Mesothelial cell of epicardium (in vitro differentiated cells): Measurements from ENCODE around the gene SLC41A3. TPM values are rescaled to one million over a fixed set of nuclear protein-coding genes. Genes with fewer than 3 reads are reported as not detected.

Experiments used
- DNase-seq, 2 experiments: peaks; one replicate each; pipeline ENCODE4 v3.0.0; 2021; ENCODE audit warnings: low spot score in 2 of 2; ENCODE audit not compliant: unreplicated experiment in 2 of 2
- H3K27ac Mint-ChIP-seq: 2 replicates; pipeline ENCODE4 v1.8.0; 2021; ENCODE audit warnings: mixed read lengths
- H3K27me3 Mint-ChIP-seq: 2 replicates; pipeline ENCODE4 v1.8.0; 2021; ENCODE audit warnings: low read depth, mixed read lengths
- H3K36me3 Mint-ChIP-seq: 2 replicates; pipeline ENCODE4 v1.8.0; 2021; ENCODE audit warnings: mixed read lengths
- H3K4me1 Mint-ChIP-seq: 2 replicates; pipeline ENCODE4 v1.8.0; 2021; ENCODE audit warnings: mixed read lengths
- H3K4me3 Mint-ChIP-seq: 2 replicates; pipeline ENCODE4 v1.8.0; 2021; ENCODE audit warnings: mild to moderate bottlenecking, moderate library complexity, mixed read lengths
- H3K9me3 Mint-ChIP-seq: 2 replicates; pipeline ENCODE4 v1.8.0; 2021; ENCODE audit warnings: mixed read lengths
- total RNA-seq: library from RNA; stranded (reverse); gene quantifications from 3 replicates; pipeline ENCODE4 v1.2.1, GENCODE V29; 2021
- TF ChIP-seq, protein P1 (sequence below): fragments of 200-600 bp; sonication (generic); IDR thresholded peaks from one replicate; pipeline ENCODE4 v1.5.0; 2021; ENCODE audit warnings: antibody characterized with exemption; ENCODE audit not compliant: unreplicated experiment

Gene SLC41A3
- total RNA-seq, 1 donor from 2014 or later, result 58.7 TPM

DNA sequence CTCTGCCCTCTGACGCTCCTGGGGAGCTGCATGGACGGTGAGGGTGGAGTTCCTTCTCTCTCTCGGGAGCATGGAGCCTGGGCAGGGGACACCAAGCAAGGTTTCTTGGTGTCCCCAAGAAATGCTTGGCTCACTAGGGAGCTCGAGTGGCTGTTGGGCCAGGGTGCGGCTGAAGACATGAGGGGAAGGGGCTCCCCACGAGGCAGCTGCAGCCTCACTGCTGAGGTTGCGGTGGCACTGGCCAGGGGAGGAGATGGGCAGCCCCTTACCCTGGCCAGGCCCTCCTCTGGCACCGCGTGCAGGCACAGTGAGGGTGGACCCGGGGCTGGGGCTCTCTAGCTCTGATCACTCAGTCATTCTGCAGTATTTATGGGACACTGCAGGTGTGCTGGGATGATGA is 43.5 kb upstream of the SLC41A3 start:
- Mint-ChIP-seq H3K27ac (no peak overlapping the region), H3K4me1 (peaks cover 2% of the 10 kb centered on the region), H3K36me3 (no peaks in the 10 kb centered on the region), H3K9me3 (no peaks in the 10 kb centered on the region), H3K4me3 (no peak overlapping the region), H3K27me3 (peaks cover 3% of the 10 kb centered on the region)
- TF ChIP-seq, protein P1, sequence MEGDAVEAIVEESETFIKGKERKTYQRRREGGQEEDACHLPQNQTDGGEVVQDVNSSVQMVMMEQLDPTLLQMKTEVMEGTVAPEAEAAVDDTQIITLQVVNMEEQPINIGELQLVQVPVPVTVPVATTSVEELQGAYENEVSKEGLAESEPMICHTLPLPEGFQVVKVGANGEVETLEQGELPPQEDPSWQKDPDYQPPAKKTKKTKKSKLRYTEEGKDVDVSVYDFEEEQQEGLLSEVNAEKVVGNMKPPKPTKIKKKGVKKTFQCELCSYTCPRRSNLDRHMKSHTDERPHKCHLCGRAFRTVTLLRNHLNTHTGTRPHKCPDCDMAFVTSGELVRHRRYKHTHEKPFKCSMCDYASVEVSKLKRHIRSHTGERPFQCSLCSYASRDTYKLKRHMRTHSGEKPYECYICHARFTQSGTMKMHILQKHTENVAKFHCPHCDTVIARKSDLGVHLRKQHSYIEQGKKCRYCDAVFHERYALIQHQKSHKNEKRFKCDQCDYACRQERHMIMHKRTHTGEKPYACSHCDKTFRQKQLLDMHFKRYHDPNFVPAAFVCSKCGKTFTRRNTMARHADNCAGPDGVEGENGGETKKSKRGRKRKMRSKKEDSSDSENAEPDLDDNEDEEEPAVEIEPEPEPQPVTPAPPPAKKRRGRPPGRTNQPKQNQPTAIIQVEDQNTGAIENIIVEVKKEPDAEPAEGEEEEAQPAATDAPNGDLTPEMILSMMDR, result no peak
- DNase-seq, result peak; percentile 17 to 28

DNA sequence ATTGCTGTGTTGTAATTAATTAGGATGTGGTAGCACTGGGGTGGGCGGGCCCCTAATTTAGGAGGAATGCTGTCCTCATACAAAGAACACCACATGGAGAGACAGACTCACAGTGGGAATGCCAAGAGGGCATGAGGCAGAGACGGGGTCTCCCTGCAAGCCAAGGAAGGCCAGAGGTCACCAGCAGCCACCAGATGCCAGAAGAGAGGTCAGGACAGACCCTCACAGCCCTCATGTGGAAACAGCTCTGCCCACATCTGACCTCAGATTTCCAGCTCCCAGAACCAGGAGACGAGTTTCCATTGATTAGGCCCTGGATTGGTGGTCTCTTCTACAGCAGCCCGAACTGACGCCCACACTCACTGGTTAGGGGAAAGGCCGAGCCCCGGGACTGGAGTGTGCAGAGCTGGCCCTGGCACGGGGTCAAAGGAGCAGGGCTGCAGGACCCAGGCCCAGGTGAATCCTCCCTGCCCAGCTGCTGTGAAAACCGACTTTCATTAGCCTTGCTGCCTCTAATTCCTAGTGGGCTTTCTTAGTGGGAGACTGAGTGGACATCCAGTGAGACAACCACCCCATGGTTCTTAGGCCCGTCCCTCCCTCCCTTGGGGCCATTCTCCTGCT is 43.0 kb upstream of the SLC41A3 start:
- TF ChIP-seq, protein P1, result no peak
- no peaks in the 10 kb centered on the region for H3K9me3 Mint-ChIP-seq
- peaks cover 2% of the 10 kb centered on the region for H3K4me1 Mint-ChIP-seq
- no peaks in the 10 kb centered on the region for H3K36me3 Mint-ChIP-seq
- H3K4me3 Mint-ChIP-seq, result no peak overlapping the region
- H3K27me3 Mint-ChIP-seq, result peaks cover 2% of the 10 kb centered on the region
- DNase-seq, result peak in 1 of 2 experiments; percentile 32
- H3K27ac Mint-ChIP-seq, result no peak overlapping the region

DNA sequence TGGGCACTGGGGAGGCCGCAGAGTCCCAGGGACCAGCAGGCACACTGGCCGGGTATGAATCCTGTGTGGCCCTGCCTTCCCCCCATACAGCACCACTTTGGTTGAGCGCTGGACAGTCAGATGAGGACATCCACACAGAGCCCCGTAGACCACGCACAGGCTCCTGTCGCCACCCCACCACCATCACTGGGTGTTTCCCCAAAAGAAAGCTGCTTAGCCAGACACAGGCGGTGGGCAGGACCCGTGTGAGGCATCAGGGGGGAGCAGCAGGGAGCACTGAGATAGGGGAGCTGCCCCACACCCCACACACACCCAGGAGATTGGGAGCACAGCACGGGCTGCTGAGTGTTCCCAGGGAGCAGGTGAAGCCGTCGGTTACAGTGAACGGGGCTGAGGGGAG is 42.4 kb upstream of the SLC41A3 start:
- no peak overlapping the region for H3K27ac Mint-ChIP-seq
- H3K4me3 Mint-ChIP-seq, result no peak overlapping the region
- H3K4me1 Mint-ChIP-seq, result peaks cover 2% of the 10 kb centered on the region
- no peaks in the 10 kb centered on the region for H3K36me3 Mint-ChIP-seq
- H3K27me3 Mint-ChIP-seq, result peaks cover 2% of the 10 kb centered on the region
- H3K9me3 Mint-ChIP-seq, result no peaks in the 10 kb centered on the region
- TF ChIP-seq, protein P1, result no peak
- peak in 1 of 2 experiments; percentile 34 for DNase-seq

DNA sequence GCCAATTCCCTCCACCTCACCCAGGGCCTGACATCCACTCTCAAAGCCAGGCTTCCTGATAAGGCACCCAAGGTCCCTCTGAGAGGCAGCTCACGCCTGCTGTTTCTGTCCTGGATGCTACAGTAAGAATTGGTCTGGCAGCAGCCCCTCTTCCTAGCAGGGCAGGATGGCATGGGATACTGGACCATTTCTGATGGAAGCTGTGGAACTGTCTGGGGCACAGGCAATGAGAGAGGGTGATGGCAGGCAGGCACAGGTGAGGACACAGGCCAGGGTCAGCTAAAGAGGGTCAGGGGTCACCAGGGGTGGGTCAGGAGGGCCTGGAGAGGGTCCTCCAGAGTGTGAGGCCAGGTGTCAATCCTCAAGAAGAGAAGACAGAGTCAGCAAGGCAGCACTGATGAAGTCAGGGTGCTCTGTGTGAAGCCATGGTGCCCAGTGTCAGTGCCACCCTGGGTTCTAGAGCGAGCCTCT is 41.9 kb upstream of the SLC41A3 start:
- peaks cover 2% of the 10 kb centered on the region for H3K27me3 Mint-ChIP-seq
- H3K4me3 Mint-ChIP-seq, result no peak overlapping the region
- no peak overlapping the region for H3K27ac Mint-ChIP-seq
- TF ChIP-seq, protein P1, result no peak
- peaks cover 2% of the 10 kb centered on the region for H3K4me1 Mint-ChIP-seq
- H3K9me3 Mint-ChIP-seq, result no peaks in the 10 kb centered on the region
- no peaks in the 10 kb centered on the region for H3K36me3 Mint-ChIP-seq
- DNase-seq, result peak in 1 of 2 experiments; percentile 17

DNA sequence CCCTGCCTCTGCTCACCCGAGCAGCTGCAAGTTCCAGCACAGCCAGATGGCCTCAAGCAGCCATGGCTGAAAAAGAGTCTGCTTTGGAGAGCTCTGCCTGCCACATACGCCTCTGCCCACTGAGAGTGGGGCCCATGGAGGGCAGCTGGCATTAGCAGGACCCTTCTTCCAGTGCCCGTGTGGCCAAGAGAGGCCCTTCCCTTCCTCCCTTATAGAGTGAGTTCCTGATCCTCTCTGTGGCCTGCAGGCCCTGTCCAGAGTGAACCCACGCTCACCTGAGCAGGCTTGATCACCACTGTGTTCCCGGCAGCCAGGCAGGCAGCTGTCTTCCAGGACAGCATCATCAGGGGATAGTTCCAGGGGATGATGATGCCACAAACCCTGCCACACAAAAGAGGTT is 41.4 kb upstream of the SLC41A3 start:
- no peaks in the 10 kb centered on the region for H3K9me3 Mint-ChIP-seq
- TF ChIP-seq, protein P1, result no peak
- DNase-seq, result peak; percentile 6 to 10
- H3K36me3 Mint-ChIP-seq, result no peaks in the 10 kb centered on the region
- H3K27me3 Mint-ChIP-seq, result peaks cover 2% of the 10 kb centered on the region
- peaks cover 3% of the 10 kb centered on the region for H3K4me1 Mint-ChIP-seq
- H3K27ac Mint-ChIP-seq, result no peak overlapping the region
- H3K4me3 Mint-ChIP-seq, result no peak overlapping the region
